ENCODE measurements around the gene LDB2. TPM values are rescaled to one million over a fixed set of nuclear protein-coding genes. Genes with fewer than 3 reads are reported as not detected.

Gene LDB2
- total and polyA plus RNA-seq, 2 of the 8 experiments (the other 6 are each of a cell fraction or from before 2014, with no cell fraction given) = 57.0 to 140 TPM

GRCh38 chr4:16464651-16465050 lies 433.8 kb downstream of the LDB2 start:
- no peak overlapping the region for H3K4ac ChIP-seq (replicated peaks; ENCODE audit: insufficient read length, low read depth, low read length)
- H3K23me2 ChIP-seq (ENCODE audit: low read depth, low read length) = no peaks in the 10 kb centered on the region
- no peak overlapping the region for H4K91ac ChIP-seq (replicated peaks; ENCODE audit: insufficient read length, low read length)
- H3K18ac ChIP-seq (ENCODE audit: extremely low read depth, low read length) = no peak overlapping the region
- no peak overlapping the region for H3K27ac ChIP-seq (ENCODE audit: low read depth, low read length)
- H3K4me1 ChIP-seq (replicated peaks in 1 of 4; ENCODE audit: control insufficient read depth in 3 of 4, insufficient read depth in 4 of 4, low read length in 3 of 4) = no peaks in the 10 kb centered on the region
- H2BK120ac ChIP-seq (replicated peaks; ENCODE audit: low read depth, low read length) = no peak overlapping the region
- H3K4me2 ChIP-seq (ENCODE audit: insufficient read depth in 1 of 2, low read depth in 2 of 2, low read length in 2 of 2) = no peak overlapping the region
- ChIA-PET CTCF (ENCODE audit: partially characterized antibody) (no interaction called here), POLR2A (ENCODE audit: partially characterized antibody) (no interaction called here)
- H2BK12ac ChIP-seq (ENCODE audit: low read depth, low read length) = no peak overlapping the region
- no peaks in the 10 kb centered on the region for H3K9me3 ChIP-seq (ENCODE audit: insufficient read depth in 2 of 2, low read depth in 1 of 2, low read length in 1 of 2)
- no peak overlapping the region for H2BK15ac ChIP-seq (ENCODE audit: low read length)
- no peak overlapping the region for H3K4me3 ChIP-seq (ENCODE audit: extremely low read depth in 1 of 4, insufficient read depth in 2 of 4, low read depth in 3 of 4, low read length in 4 of 4)
- no peak overlapping the region for H3K56ac ChIP-seq (replicated peaks; ENCODE audit: insufficient read length, low read depth, low read length)
- H3K79me1 ChIP-seq (ENCODE audit: low read depth, low read length) = no peaks in the 10 kb centered on the region
- FAIRE-seq (no peak), DNase-seq (ENCODE audit: low read depth in 1 of 2, low spot score in 2 of 2) (no peak)
- no peak overlapping the region for H2AFZ ChIP-seq (ENCODE audit: low read length)
- no peak overlapping the region for H4K5ac ChIP-seq (ENCODE audit: insufficient read length, low read depth, low read length)
- no peaks in the 10 kb centered on the region for H3K36me3 ChIP-seq (ENCODE audit: control insufficient read depth in 2 of 4, insufficient read depth in 4 of 4, low read length in 3 of 4)
- H3K23ac ChIP-seq (ENCODE audit: insufficient read length) = no peak overlapping the region
- no peak overlapping the region for H3K14ac ChIP-seq (ENCODE audit: insufficient read length)
- no peak overlapping the region for H2BK20ac ChIP-seq (ENCODE audit: low read length)
- no peaks in the 10 kb centered on the region for H3K79me2 ChIP-seq (ENCODE audit: control insufficient read depth in 1 of 2, insufficient read depth in 2 of 2, low read length in 2 of 2)
- H3K9ac ChIP-seq (replicated peaks in 1 of 4; ENCODE audit: extremely low read depth in 1 of 4, low read depth in 3 of 4, low read length in 3 of 4) = no peak overlapping the region
- no peak overlapping the region for H4K8ac ChIP-seq (ENCODE audit: extremely low read depth, insufficient read depth, low read length)
- 89% methylated on average over 2 of the region's 2 CpGs; no CpG with 5 or more reads in 1 of the 2 experiments for WGBS, 2 experiments (ENCODE audit: extremely low coverage in 1 of 2, insufficient coverage in 1 of 2, insufficient read length in 1 of 2, insufficient replicate concordance in 2 of 2, low coverage in 1 of 2, low lambda C conversion rate in 2 of 2, missing lambda C conversion rate in 1 of 2)
- H2BK5ac ChIP-seq (ENCODE audit: low read depth, low read length) = no peak overlapping the region
- no peaks in the 10 kb centered on the region for H3K27me3 ChIP-seq (replicated peaks in 1 of 4; ENCODE audit: control insufficient read depth in 3 of 4, extremely low read depth in 1 of 4, insufficient read depth in 3 of 4, low read length in 3 of 4)
- no peak overlapping the region for H2AK5ac ChIP-seq (ENCODE audit: low read depth, low read length)
- H4K20me1 ChIP-seq (replicated peaks in 1 of 2; ENCODE audit: control insufficient read depth in 1 of 2, insufficient read depth in 2 of 2, low read length in 2 of 2) = no peaks in the 10 kb centered on the region
- no peak for TF ChIP-seq BCL11A (IDR thresholded peaks at IDR 0.05; ENCODE audit: low read depth in 2 of 2, low read length in 2 of 2)
- no peak for TF ChIP-seq CBX8 (IDR thresholded peaks at IDR 0.05; ENCODE audit: borderline replicate concordance, low read depth, low read length)
- no peak for TF ChIP-seq POLR2AphosphoS5 (IDR thresholded peaks at IDR 0.05; ENCODE audit: low read depth, low read length)
- no peak for TF ChIP-seq RFX5 (IDR thresholded peaks at IDR 0.05; ENCODE audit: borderline replicate concordance, low read depth, low read length)
- no peak for TF ChIP-seq EP300 (IDR thresholded peaks at IDR 0.05; ENCODE audit: borderline replicate concordance in 1 of 2, low read depth in 2 of 2, low read length in 2 of 2)
- no peak for TF ChIP-seq TAF7 (optimal IDR thresholded peaks at IDR 0.05; ENCODE audit: borderline replicate concordance, low read depth, low read length)

All from H1 (cell line).